Ovary (tissue), 9 donors: ENCODE results near the gene PTDSS2. TPM values are rescaled to one million over a fixed set of nuclear protein-coding genes. Genes with fewer than 3 reads are reported as not detected.
A peak's percentile ranks its signal among the peaks of the same experiment; 100 is the strongest.

Experiments
- DNase-seq, 5 donors: peaks; one replicate each; pipeline ENCODE4 v3.0.0-alpha.2; 2019 to 2020
- H3K27ac ChIP-seq, 2 donors: fragments of 200-600 bp; one replicate each; pipeline versions ENCODE4 v1.5.1 to v1.8.0; 2019 to 2022
- H3K27me3 ChIP-seq: fragments of 200-600 bp; one replicate; pipeline ENCODE4 v1.8.0; 2022
- H3K36me3 ChIP-seq: fragments of 200-600 bp; sonication (generic); one replicate; pipeline ENCODE4 v1.5.1; 2019
- H3K4me1 ChIP-seq: one replicate; pipeline ENCODE4 v1.8.1; 2013; ENCODE audit warnings: mild to moderate bottlenecking, moderate library complexity; ENCODE audit not compliant: insufficient read depth
- H3K4me3 ChIP-seq: fragments of 200-600 bp; sonication (generic); one replicate; pipeline ENCODE4 v1.5.1; 2017
- H3K9me3 ChIP-seq, 2 donors: fragments of 200-600 bp in 1 of 2; sonication (generic) in 1 of 2; one replicate each; pipeline versions ENCODE4 v1.5.1 to v1.8.1; 2013 to 2019; ENCODE audit warnings: mild to moderate bottlenecking in 1 of 2, moderate library complexity in 1 of 2
- CTCF ChIP-seq, 3 donors: fragments of 450-650 bp in 2 of 3; fragments of 200-600 bp in 1 of 3; IDR thresholded peaks; one replicate each; pipeline versions ENCODE4 v1.5.1 to v1.8.0; 2016 to 2022; ENCODE audit warnings: antibody characterized with exemption in 3 of 3, mild to moderate bottlenecking in 1 of 3
- EP300 ChIP-seq: sonication (generic); formaldehyde crosslinking; IDR thresholded peaks from one replicate; pipeline ENCODE4 v1.6.1; 2017; ENCODE audit warnings: antibody characterized with exemption
- POLR2A ChIP-seq: fragments of 450-650 bp; IDR thresholded peaks from one replicate; pipeline ENCODE4 v1.6.1; 2017; ENCODE audit warnings: antibody characterized with exemption, mild to moderate bottlenecking, moderate library complexity
- WGBS, 3 donors: extraction: QIAGEN DNeasy Blood & Tissue Kit in 1 of 3; methylation state at CpG; one replicate each; pipeline versions ENCODE4 v1.1.5 to v1.1.7; 2013 to 2017; 5-methylcytosine and 5-hydroxymethylcytosine counted together
- intact Hi-C, 4 donors: fragments of 100-400 bp; cut with DNase I; formaldehyde crosslinking; loops; one replicate each; pipeline versions ENCODE4 v1.11.0 to v1.15.1; 2022 to 2023
- polyA plus RNA-seq, 2 donors: library from polyadenylated mRNA; stranded (reverse); fragments of 200-250 nt in 1 of 2; fragments of 350-450 nt in 1 of 2; fragmentation: Illumina TruSeq in 1 of 2; extraction: RNeasy Lipid Tissue Mini Kit (QIAGEN cat#74804) in 1 of 2; gene quantifications; one replicate each; pipeline ENCODE4 v1.2.3, GENCODE V29; 2013 to 2014
- total RNA-seq, 7 donors: library from RNA; depleted of rRNA in 2 of 7; stranded (reverse); fragments of >200 nt in 2 of 7; fragmentation: NEBNext Ultra II Directional in 3 of 7; extraction: Animal tissue kit (Norgen Biotek cat#: 25700) in 3 of 7; gene quantifications; one replicate each; pipeline versions ENCODE4 v1.1.0 to v1.2.4, GENCODE V29; 2016 to 2023
- donor health status: DM: no; HTN: no; CAD: no; lungs with moderate emphysema.
- donor health status: DM: no; HTN: no; CAD: no.
- donor health status: Bipolar disorder and iron deficiency.
- donor health status: DM: yes; HTN: yes; CAD: no.
- donor health status: DM: no; HTN: no; CAD: no.
- donor health status: DM: yes; HTN: yes; CAD: no.

Gene PTDSS2
- total and polyA plus RNA-seq, 9 donors: 17.1 to 56.5 (median 38.8) TPM

- peak in 1 of 5 donors; percentile 43 for DNase-seq
- Histone ChIP-seq H3K27me3 (no peaks in the 10 kb centered on the region), H3K27ac (no peak overlapping the region), H3K4me1 (peaks cover 11% of the 10 kb centered on the region), H3K4me3 (no peak overlapping the region), H3K36me3 (no peaks in the 10 kb centered on the region), H3K9me3 (no peaks in the 10 kb centered on the region)
- TF ChIP-seq EP300 (no peak), CTCF (IDR thresholded peaks at IDR 0.05) (no peak), POLR2A (no peak)
- intact Hi-C loops: loop anchor here in 1 of 4 donors (10.0 kb wide), 1 partner anchor 1862 kb away; no protein-coding TSS in a partner anchor
- 89 to 92% (median 91%) methylated on average over 31 to 33 of the region's 33 CpGs for WGBS, 3 donors
Observed at GRCh38 chr11:532986-533585, 83.0 kb downstream of the PTDSS2 start.

- Histone ChIP-seq H3K9me3 (no peaks in the 10 kb centered on the region), H3K36me3 (no peaks in the 10 kb centered on the region), H3K4me1 (peaks cover 11% of the 10 kb centered on the region), H3K27ac (no peak overlapping the region), H3K27me3 (no peaks in the 10 kb centered on the region), H3K4me3 (no peak overlapping the region)
- intact Hi-C loops: loop anchor here in 1 of 4 donors (10.0 kb wide), 1 partner anchor 1861 kb away; no protein-coding TSS in a partner anchor
- peak in 1 of 5 donors; percentile 16 for DNase-seq
- WGBS, 3 donors: 88 to 93% (median 90%) methylated on average over 33 to 37 of the region's 37 CpGs
- TF ChIP-seq EP300 (no peak), CTCF (IDR thresholded peaks at IDR 0.05) (no peak), POLR2A (no peak)
Observed at GRCh38 chr11:533586-534395, 83.7 kb downstream of the PTDSS2 start.

DNA sequence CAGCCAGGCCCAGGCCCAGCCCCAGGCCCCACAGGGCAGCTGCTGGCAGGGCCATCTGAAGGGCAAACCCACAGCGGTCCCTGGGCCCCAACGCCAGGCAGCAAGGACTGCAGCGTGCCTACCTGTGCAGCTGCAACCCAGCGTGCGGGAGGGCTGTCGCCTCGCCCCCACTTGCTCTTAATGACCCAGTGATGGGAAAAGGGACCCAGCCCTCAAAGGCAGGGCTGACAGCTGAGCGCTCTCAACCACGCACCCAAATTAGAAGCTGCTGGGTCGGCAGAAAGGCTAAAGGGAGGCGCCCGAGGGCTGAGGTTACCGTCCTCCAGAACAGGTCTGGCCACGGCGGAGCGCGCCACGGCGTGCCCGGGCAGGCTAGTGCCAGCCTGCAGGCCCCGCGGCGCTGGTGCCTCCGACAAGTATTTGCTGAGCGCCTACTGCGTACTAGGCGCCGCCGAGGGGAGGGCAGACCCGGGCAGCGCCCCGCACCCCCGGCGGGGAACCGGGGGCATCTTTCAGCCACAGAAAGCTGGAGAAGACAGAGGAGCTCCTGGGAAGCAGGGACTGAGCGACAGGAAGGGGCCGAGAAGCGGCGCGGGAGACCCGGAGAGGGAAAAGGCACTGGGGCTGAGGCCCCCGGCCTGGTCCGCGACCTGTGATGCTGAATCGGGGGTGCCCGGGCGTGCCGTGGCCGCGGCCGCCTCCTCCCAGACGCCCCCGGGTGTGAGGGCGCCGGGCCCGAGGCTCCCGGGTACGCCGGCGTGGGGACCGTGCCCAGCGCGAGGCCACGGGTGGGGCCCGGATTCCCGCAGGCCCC, 84.5 kb downstream of the PTDSS2 start:
- Histone ChIP-seq H3K4me1 (peaks cover 11% of the 10 kb centered on the region), H3K27me3 (no peaks in the 10 kb centered on the region), H3K27ac (peak overlapping the region; percentile 10 to 28), H3K36me3 (no peaks in the 10 kb centered on the region), H3K4me3 (peak overlapping the region; percentile 72), H3K9me3 (no peaks in the 10 kb centered on the region)
- TF ChIP-seq EP300: no peak
- TF ChIP-seq CTCF (IDR thresholded peaks at IDR 0.05): no peak
- WGBS, 3 donors: 7 to 15% (median 10%) methylated on average over 39 to 66 of the region's 66 CpGs
- intact Hi-C loops: loop anchor here in 1 of 4 donors (10.0 kb wide), 1 partner anchor 1860 kb away; no protein-coding TSS in a partner anchor
- peak in 3 of 5 donors; percentile 34 to 64 (median 60) for DNase-seq

GRCh38 chr11:535210-535518, 85.1 kb downstream of the PTDSS2 start:
- WGBS, 3 donors: 0 to 1% methylated on average over 5 to 56 of the region's 56 CpGs; no CpG with 5 or more reads in 1 of the 3 donors
- no peak overlapping the region for H3K27ac ChIP-seq

More at GRCh38 chr11:535210-535518, 85.1 kb downstream of the PTDSS2 start:
- Histone ChIP-seq H3K27me3 (no peaks in the 10 kb centered on the region), H3K36me3 (no peaks in the 10 kb centered on the region), H3K4me1 (peaks cover 11% of the 10 kb centered on the region), H3K9me3 (no peaks in the 10 kb centered on the region), H3K4me3 (peak overlapping the region; percentile 72)
- intact Hi-C loops: loop anchor here in 1 of 4 donors (10.0 kb wide), 1 partner anchor 1860 kb away; no protein-coding TSS in a partner anchor
- TF ChIP-seq CTCF (IDR thresholded peaks at IDR 0.05) (no peak), EP300 (no peak), POLR2A (no peak)
- DNase-seq: no peak
